Cardiac muscle cell (in vitro differentiated cells and primary cell): ENCODE results near the gene CMSS1. TPM values are rescaled to one million over a fixed set of nuclear protein-coding genes. Genes with fewer than 3 reads are reported as not detected.

Experiments used
- DNase-seq, 2 donors: peaks; one replicate each; pipeline versions ENCODE4 v3.0.0 to v3.0.0-alpha.2; 2010 to 2017; ENCODE audit warnings: low read depth in 1 of 2, low spot score in 1 of 2
- H3K27ac ChIP-seq: fragments of 200-600 bp; sonication (generic); 2 replicates; pipeline ENCODE4 v1.5.1; 2016
- H3K27me3 ChIP-seq: fragments of 200-600 bp; sonication (generic); 2 replicates; pipeline ENCODE4 v1.6.0; 2016; ENCODE audit warnings: control low read depth
- H3K36me3 ChIP-seq: fragments of 200-600 bp; sonication (generic); 2 replicates; pipeline ENCODE4 v1.5.1; 2016; ENCODE audit warnings: control low read depth
- H3K4me1 ChIP-seq: fragments of 200-600 bp; sonication (generic); 2 replicates; pipeline ENCODE4 v1.8.1; 2017; ENCODE audit warnings: low read depth, mild to moderate bottlenecking, mixed run types
- H3K4me3 ChIP-seq: fragments of 200-600 bp; sonication (generic); 2 replicates; pipeline ENCODE4 v1.5.1; 2016; ENCODE audit warnings: mild to moderate bottlenecking
- H3K9me3 ChIP-seq: fragments of 200-600 bp; sonication (generic); 2 replicates; pipeline ENCODE4 v1.5.1; 2017; ENCODE audit warnings: low read depth, mild to moderate bottlenecking, control low read depth
- polyA plus RNA-seq: library from polyadenylated mRNA; unstranded; fragments of >200 nt; fragmentation: Nextera tagmentation; extraction: Ambion mirVana; gene quantifications from 2 replicates; pipeline ENCODE4 v1.2.1, GENCODE V29; 2016
- total RNA-seq: library from RNA; depleted of rRNA; stranded (reverse); fragments of >200 nt; gene quantifications from 2 replicates; pipeline ENCODE4 v1.2.3, GENCODE V29; 2016
- TF ChIP-seq, protein P1 (sequence below): IDR thresholded peaks from 2 replicates; pipeline ENCODE4 v1.5.1; 2012; ENCODE audit warnings: low read depth, mild to moderate bottlenecking, low read length

CMSS1 gene
- total and polyA plus RNA-seq, 2 experiments from 2014 or later = 13.1 to 32.9 TPM

DNA sequence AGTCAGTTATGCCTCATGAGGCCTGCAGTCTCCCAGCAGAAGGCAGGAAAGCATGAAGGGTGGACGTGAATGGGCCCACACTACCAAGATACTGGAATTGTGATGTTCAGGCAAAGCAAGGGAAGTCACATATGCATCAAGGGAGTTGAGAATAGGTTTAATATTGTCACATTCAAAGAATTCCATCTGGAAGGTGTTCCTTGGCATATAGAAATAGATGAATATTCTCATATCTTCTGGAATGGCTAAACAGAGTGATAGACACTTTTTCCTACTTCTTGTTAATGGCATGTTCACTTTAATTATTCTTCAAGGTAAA lies 103.7 kb downstream of the CMSS1 start:
- no peaks in the 10 kb centered on the region for H3K9me3 ChIP-seq
- no peak overlapping the region for H3K27ac ChIP-seq
- TF ChIP-seq, protein P1, sequence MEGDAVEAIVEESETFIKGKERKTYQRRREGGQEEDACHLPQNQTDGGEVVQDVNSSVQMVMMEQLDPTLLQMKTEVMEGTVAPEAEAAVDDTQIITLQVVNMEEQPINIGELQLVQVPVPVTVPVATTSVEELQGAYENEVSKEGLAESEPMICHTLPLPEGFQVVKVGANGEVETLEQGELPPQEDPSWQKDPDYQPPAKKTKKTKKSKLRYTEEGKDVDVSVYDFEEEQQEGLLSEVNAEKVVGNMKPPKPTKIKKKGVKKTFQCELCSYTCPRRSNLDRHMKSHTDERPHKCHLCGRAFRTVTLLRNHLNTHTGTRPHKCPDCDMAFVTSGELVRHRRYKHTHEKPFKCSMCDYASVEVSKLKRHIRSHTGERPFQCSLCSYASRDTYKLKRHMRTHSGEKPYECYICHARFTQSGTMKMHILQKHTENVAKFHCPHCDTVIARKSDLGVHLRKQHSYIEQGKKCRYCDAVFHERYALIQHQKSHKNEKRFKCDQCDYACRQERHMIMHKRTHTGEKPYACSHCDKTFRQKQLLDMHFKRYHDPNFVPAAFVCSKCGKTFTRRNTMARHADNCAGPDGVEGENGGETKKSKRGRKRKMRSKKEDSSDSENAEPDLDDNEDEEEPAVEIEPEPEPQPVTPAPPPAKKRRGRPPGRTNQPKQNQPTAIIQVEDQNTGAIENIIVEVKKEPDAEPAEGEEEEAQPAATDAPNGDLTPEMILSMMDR = no peak
- H3K4me1 ChIP-seq = no peaks in the 10 kb centered on the region
- no peaks in the 10 kb centered on the region for H3K36me3 ChIP-seq
- DNase-seq = no peak
- no peak overlapping the region for H3K4me3 ChIP-seq
- no peaks in the 10 kb centered on the region for H3K27me3 ChIP-seq

DNA sequence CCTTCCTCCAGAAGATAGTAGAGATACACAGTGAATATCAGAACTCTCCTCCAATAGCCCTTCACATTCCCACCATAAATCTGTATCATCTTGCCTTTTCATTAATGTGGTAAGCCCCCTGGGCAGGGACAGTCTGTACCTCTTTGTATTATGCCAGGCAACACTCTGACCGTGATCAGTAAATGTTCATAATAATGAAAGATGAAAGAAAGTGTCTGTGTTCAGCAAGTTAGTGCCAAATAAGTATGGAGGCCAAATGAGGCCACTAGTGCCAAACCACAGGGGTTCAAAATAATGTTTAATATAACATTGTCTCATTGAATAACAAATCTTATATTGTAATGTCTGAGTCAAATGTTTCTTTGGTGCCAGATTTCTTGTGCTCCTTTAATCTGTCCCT lies 104.3 kb downstream of the CMSS1 start:
- no peaks in the 10 kb centered on the region for H3K27me3 ChIP-seq
- no peaks in the 10 kb centered on the region for H3K9me3 ChIP-seq
- no peak overlapping the region for H3K4me3 ChIP-seq
- no peaks in the 10 kb centered on the region for H3K36me3 ChIP-seq
- DNase-seq = no peak
- TF ChIP-seq, protein P1 = no peak
- no peaks in the 10 kb centered on the region for H3K4me1 ChIP-seq
- H3K27ac ChIP-seq = no peak overlapping the region

DNA sequence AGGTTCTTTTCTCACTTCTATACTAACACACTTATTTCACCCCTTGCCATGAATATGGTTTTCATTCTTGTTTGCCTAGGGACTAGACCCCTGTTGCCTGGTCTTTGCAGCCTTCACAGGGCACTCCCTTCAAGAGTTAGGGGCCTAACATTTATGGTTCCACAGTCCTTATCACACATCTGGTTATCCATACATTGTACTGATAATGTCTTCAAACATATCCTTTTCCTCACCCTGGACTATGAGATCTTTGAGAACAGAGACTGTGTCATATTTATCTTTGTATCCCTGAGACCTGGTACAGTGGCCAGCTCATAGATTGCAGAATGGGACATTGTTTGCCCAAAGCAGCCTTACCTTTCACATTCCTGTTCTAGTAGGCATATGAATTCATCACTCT lies 106.2 kb downstream of the CMSS1 start:
- Histone ChIP-seq H3K27ac (no peak overlapping the region), H3K4me1 (no peaks in the 10 kb centered on the region), H3K36me3 (no peaks in the 10 kb centered on the region), H3K27me3 (no peaks in the 10 kb centered on the region), H3K9me3 (no peaks in the 10 kb centered on the region), H3K4me3 (no peak overlapping the region)
- TF ChIP-seq, protein P1 = no peak
- no peak for DNase-seq

DNA sequence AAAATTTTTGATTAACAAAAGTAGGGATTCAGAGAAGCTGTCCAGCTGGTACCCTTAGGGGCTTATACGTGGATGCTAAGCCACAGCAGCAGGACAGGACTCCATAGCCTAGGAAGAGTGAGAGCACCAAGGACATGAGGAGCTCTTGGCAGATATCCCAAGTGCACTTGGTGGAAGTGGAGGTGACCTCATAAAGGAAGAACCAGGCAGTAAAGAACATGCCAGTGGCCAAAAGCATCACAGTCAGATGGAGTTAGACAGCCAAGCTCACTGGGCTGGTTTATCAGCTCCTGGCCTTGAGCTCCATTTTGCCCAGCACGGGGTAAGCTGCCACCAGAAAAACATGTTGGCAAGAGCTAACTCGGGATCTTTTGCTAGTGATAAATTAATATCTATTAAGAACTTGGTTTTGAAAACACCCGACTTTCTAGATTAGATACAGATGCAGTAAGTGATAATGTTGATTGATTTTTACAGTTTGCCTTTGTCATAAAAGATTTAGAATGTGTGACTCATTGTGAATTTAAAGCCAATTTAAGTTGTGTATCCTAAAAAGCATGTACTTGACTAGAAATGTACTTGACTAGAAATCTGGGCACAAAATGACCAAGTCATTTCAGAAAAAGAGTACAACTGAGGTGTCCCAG lies 108.0 kb downstream of the CMSS1 start:
- DNase-seq = peak in 1 of 2 donors; percentile 70
- Histone ChIP-seq H3K9me3 (no peaks in the 10 kb centered on the region), H3K36me3 (no peaks in the 10 kb centered on the region), H3K4me3 (no peak overlapping the region), H3K27ac (no peak overlapping the region), H3K4me1 (no peaks in the 10 kb centered on the region), H3K27me3 (peaks cover 3% of the 10 kb centered on the region)
- TF ChIP-seq, protein P1 = no peak

DNA sequence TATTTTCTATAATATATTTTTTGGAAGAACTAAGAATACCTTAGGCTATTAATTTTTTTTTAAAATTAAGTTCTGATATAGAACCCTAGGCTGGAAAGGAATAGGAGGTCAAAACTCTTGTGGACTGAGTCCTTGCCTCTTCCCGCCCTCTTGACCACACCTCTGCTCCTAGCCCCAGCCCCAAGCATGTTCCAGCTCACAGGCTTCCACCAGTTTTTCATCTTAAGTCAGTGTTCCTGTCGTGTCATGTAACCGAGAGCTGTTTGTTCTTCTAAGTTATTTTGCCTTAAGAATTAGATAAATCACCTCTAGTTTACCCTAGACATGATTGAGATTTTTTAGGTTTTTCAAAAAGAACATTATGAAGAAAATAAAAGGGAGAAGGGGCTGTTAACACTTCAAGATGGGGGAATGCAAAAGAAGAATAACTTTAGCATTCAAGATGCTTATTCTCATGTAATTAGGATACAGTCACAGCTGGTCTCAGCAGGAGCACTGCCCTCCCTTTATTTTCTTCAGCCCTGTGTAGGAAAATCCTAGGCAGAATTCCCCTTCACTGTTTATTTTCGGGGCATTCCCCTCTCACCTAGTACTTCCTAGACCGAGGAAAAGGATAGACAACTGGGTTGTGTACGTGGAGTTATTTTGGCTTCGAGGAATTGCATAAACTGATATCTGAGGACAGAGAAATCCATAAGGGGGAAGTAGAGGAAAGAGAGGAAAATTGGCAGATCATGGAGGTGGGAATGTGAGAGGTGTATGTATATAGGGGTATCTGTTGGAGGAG lies 110.2 kb downstream of the CMSS1 start:
- no peak overlapping the region for H3K27ac ChIP-seq
- H3K4me1 ChIP-seq = no peaks in the 10 kb centered on the region
- H3K4me3 ChIP-seq = no peak overlapping the region
- DNase-seq = no peak
- TF ChIP-seq, protein P1 = no peak
- H3K36me3 ChIP-seq = no peaks in the 10 kb centered on the region
- H3K27me3 ChIP-seq = peaks cover 3% of the 10 kb centered on the region
- H3K9me3 ChIP-seq = no peaks in the 10 kb centered on the region
